ENCODE data around the gene PGM1. TPM values are rescaled to one million over a fixed set of nuclear protein-coding genes. Genes with fewer than 3 reads are reported as not detected.

The PGM1 gene
- total RNA-seq, 1 experiment from 2014 or later, result 77.2 TPM

DNA sequence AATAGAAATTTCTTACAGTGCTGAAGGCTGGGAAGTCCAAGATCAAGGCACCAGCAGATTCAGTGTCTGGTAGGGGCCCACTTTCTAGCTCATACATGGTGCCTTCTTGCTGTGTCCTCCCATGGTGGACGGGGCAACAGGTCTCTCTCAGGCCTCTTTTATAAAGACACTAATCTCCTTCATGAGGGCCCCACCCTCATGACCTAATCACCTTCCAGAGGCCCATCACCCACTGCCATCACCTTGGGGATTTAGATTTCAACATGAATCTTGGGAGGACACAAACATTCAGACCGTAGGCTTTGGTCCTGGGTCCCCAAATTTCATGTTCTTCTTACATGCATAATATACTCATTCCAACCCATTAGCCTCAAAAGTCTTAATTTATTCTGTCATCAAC is 71.5 kb downstream of the PGM1 start:
- CTCF ChIA-PET, result no interaction called here
- Histone ChIP-seq H3K4me1 (ENCODE audit: control insufficient read depth, insufficient read depth, low read length) (no peaks in the 10 kb centered on the region), H3K27ac (ENCODE audit: low read length) (no peak overlapping the region), H3K4me3 (ENCODE audit: low read depth in 2 of 2, low read length in 2 of 2) (no peak overlapping the region), H3K36me3 (ENCODE audit: control insufficient read depth, insufficient read depth, low read length) (no peaks in the 10 kb centered on the region), H3K9me3 (ENCODE audit: control insufficient read depth, insufficient read depth, low read depth, low read length) (peaks cover 5% of the 10 kb centered on the region; the same call in 1 of the 2 replicates), H3K27me3 (ENCODE audit: control insufficient read depth, insufficient read depth, low read length) (no peaks in the 10 kb centered on the region)
- intact Hi-C loops (cut with micrococcal nuclease; ENCODE audit: unreplicated experiment) (no loop called here), in situ Hi-C loops (cut with HindIII; ENCODE audit: low pct_unique_long_range_greater_than_20kb, low sequenced_read_pairs) (no loop called here)
- TF ChIP-seq TCF7L2 (IDR thresholded peaks at IDR 0.05; ENCODE audit: low read depth, low read length) (no peak), SIN3A (IDR thresholded peaks at IDR 0.05; ENCODE audit: borderline replicate concordance, insufficient read depth, low read depth, low read length) (no peak), POLR2AphosphoS5 (IDR thresholded peaks at IDR 0.05; ENCODE audit: low read depth, low read length) (no peak)
- TF ChIP-seq, protein P1, sequence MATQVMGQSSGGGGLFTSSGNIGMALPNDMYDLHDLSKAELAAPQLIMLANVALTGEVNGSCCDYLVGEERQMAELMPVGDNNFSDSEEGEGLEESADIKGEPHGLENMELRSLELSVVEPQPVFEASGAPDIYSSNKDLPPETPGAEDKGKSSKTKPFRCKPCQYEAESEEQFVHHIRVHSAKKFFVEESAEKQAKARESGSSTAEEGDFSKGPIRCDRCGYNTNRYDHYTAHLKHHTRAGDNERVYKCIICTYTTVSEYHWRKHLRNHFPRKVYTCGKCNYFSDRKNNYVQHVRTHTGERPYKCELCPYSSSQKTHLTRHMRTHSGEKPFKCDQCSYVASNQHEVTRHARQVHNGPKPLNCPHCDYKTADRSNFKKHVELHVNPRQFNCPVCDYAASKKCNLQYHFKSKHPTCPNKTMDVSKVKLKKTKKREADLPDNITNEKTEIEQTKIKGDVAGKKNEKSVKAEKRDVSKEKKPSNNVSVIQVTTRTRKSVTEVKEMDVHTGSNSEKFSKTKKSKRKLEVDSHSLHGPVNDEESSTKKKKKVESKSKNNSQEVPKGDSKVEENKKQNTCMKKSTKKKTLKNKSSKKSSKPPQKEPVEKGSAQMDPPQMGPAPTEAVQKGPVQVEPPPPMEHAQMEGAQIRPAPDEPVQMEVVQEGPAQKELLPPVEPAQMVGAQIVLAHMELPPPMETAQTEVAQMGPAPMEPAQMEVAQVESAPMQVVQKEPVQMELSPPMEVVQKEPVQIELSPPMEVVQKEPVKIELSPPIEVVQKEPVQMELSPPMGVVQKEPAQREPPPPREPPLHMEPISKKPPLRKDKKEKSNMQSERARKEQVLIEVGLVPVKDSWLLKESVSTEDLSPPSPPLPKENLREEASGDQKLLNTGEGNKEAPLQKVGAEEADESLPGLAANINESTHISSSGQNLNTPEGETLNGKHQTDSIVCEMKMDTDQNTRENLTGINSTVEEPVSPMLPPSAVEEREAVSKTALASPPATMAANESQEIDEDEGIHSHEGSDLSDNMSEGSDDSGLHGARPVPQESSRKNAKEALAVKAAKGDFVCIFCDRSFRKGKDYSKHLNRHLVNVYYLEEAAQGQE (IDR thresholded peaks at IDR 0.05; ENCODE audit: insufficient read depth in 1 of 2, low read depth in 2 of 2, low read length in 1 of 2), result no peak
- TF ChIP-seq, protein P2, sequence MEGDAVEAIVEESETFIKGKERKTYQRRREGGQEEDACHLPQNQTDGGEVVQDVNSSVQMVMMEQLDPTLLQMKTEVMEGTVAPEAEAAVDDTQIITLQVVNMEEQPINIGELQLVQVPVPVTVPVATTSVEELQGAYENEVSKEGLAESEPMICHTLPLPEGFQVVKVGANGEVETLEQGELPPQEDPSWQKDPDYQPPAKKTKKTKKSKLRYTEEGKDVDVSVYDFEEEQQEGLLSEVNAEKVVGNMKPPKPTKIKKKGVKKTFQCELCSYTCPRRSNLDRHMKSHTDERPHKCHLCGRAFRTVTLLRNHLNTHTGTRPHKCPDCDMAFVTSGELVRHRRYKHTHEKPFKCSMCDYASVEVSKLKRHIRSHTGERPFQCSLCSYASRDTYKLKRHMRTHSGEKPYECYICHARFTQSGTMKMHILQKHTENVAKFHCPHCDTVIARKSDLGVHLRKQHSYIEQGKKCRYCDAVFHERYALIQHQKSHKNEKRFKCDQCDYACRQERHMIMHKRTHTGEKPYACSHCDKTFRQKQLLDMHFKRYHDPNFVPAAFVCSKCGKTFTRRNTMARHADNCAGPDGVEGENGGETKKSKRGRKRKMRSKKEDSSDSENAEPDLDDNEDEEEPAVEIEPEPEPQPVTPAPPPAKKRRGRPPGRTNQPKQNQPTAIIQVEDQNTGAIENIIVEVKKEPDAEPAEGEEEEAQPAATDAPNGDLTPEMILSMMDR (IDR thresholded peaks at IDR 0.05), result no peak
- POLR2A ChIA-PET, result interaction anchor here (0.6 kb wide), 1 partner anchor 14 kb away, joined by 6 read pairs; no protein-coding TSS in a partner anchor
- BruUV-seq (replicated peaks), result no TSS peak
- ATAC-seq (no peak), DNase-seq (ENCODE audit: low read depth, low spot score) (no peak)

DNA sequence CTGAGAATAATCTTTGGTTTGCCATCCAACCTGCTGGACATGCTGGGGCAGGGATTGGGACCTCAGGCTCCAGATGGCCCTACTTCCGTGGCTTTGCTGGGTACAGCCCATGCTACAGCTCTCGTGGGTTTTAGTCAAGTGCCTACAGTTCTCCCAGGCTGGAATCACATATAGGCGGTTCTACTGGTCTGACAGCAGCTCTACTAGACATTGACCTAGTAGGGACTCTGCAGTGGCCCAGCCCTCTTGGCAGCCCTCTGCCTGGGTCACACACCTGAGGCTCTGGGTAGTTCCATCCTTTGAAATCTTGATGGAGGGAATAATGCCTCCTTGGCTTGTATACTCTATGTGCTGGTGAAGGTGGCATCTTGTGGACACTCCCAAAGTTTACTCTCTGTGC is 72.2 kb downstream of the PGM1 start:
- TF ChIP-seq, protein P1 (IDR thresholded peaks at IDR 0.05; ENCODE audit: insufficient read depth in 1 of 2, low read depth in 2 of 2, low read length in 1 of 2), result no peak
- TF ChIP-seq, protein P2 (IDR thresholded peaks at IDR 0.05), result no peak
- TF ChIP-seq TCF7L2 (IDR thresholded peaks at IDR 0.05; ENCODE audit: low read depth, low read length) (no peak), POLR2AphosphoS5 (IDR thresholded peaks at IDR 0.05; ENCODE audit: low read depth, low read length) (no peak), SIN3A (IDR thresholded peaks at IDR 0.05; ENCODE audit: borderline replicate concordance, insufficient read depth, low read depth, low read length) (no peak)
- ChIA-PET POLR2A (no interaction called here), CTCF (no interaction called here)
- H3K9me3 ChIP-seq (ENCODE audit: control insufficient read depth, insufficient read depth, low read depth, low read length), result peaks cover 5% of the 10 kb centered on the region; the same call in 1 of the 2 replicates
- no peaks in the 10 kb centered on the region for H3K36me3 ChIP-seq (ENCODE audit: control insufficient read depth, insufficient read depth, low read length)
- no peak for DNase-seq (ENCODE audit: low read depth, low spot score)
- no peak overlapping the region for H3K4me3 ChIP-seq (ENCODE audit: low read depth in 2 of 2, low read length in 2 of 2)
- in situ Hi-C loops (cut with HindIII; ENCODE audit: low pct_unique_long_range_greater_than_20kb, low sequenced_read_pairs), result no loop called here
- no peak overlapping the region for H3K27ac ChIP-seq (ENCODE audit: low read length)
- no peaks in the 10 kb centered on the region for H3K27me3 ChIP-seq (ENCODE audit: control insufficient read depth, insufficient read depth, low read length)
- BruUV-seq (replicated peaks), result no TSS peak
- intact Hi-C loops (cut with micrococcal nuclease; ENCODE audit: unreplicated experiment), result no loop called here
- H3K4me1 ChIP-seq (ENCODE audit: control insufficient read depth, insufficient read depth, low read length), result no peaks in the 10 kb centered on the region
- no peak for ATAC-seq

Measured in Panc1 (cell line).